ENCODE data around the gene NUP205. TPM values are rescaled to one million over a fixed set of nuclear protein-coding genes. Genes with fewer than 3 reads are reported as not detected.

The NUP205 gene
- total RNA-seq, 1 donor from 2014 or later = 38.8 TPM

Other genes with a start within 250 kb of the NUP205 start
- 2.4 and 11.0 TPM in 2 replicates for gene CNOT4, start 47.8 kb upstream of the NUP205 start, total RNA-seq
- gene STMP1, start 104.6 kb downstream of the NUP205 start, total RNA-seq = 11.1 and 28.1 TPM in 2 replicates
- not detected in 2 replicates for gene SLC13A4, start 170.3 kb downstream of the NUP205 start, total RNA-seq
- gene FAM180A, start 190.9 kb downstream of the NUP205 start, total RNA-seq = not detected in 2 replicates

Data from renal cortical epithelial cell (primary cell).